ENCODE results near the gene SRCAP.
"Not testable (repeated sequence)": the region's sequence is repeated elsewhere in the genome, so short reads cannot be mapped to it uniquely, and the experiment has no call there.

SRCAP gene

GRCh38 chr16:30664616-30665109 is 34.3 kb upstream of the SRCAP start:
- no peak for DNase-seq

- no peak for DNase-seq
Observed at GRCh38 chr16:30665155-30665829, 33.7 kb upstream of the SRCAP start.

GRCh38 chr16:30665830-30666190 is 33.2 kb upstream of the SRCAP start:
- no peak for DNase-seq

- no peak for DNase-seq
Observed at GRCh38 chr16:30666681-30667080, 32.3 kb upstream of the SRCAP start.

- DNase-seq, result no peak
Observed at GRCh38 chr16:30667361-30667905, 31.5 kb upstream of the SRCAP start.

GRCh38 chr16:30668393-30668792 is 30.6 kb upstream of the SRCAP start:
- no peak for DNase-seq

- DNase-seq, result no peak
Observed at GRCh38 chr16:30669026-30669902, 29.7 kb upstream of the SRCAP start.

GRCh38 chr16:30669903-30670824 is 28.8 kb upstream of the SRCAP start:
- DNase-seq, result no peak

GRCh38 chr16:30675143-30675542 is 23.8 kb upstream of the SRCAP start:
- DNase-seq, result no peak

- DNase-seq, result no peak
Observed at GRCh38 chr16:30677931-30678585, 20.9 kb upstream of the SRCAP start.

GRCh38 chr16:30678586-30678970 is 20.4 kb upstream of the SRCAP start:
- DNase-seq, result no peak

GRCh38 chr16:30680326-30680725 is 18.6 kb upstream of the SRCAP start:
- DNase-seq, result no peak

GRCh38 chr16:30688701-30689100 is 10.3 kb upstream of the SRCAP start:
- no peak for DNase-seq

GRCh38 chr16:30691907-30692306 is 7.1 kb upstream of the SRCAP start:
- no peak for DNase-seq

- DNase-seq, result no peak
Observed at GRCh38 chr16:30692396-30693064, 6.4 kb upstream of the SRCAP start.

- no peak for DNase-seq
Observed at GRCh38 chr16:30694926-30695693, 3.9 kb upstream of the SRCAP start.

- DNase-seq, result not testable (repeated sequence)
Observed at GRCh38 chr16:30696646-30697045, 2.3 kb upstream of the SRCAP start.

GRCh38 chr16:30697264-30698138 is 1.5 kb upstream of the SRCAP start:
- no peak for DNase-seq

- peak; percentile 99 for DNase-seq
Observed at GRCh38 chr16:30698139-30698815, 694 bp upstream of the SRCAP start.

All from activated CD8-positive, alpha-beta memory T cell treated with anti-CD3 and anti-CD28 coated beads, Interleukin-2, amount 50 U/mL, for 4 hours (primary cell).